NCI-H524 (cell line): ENCODE measurements around the gene RGS6.
A peak's percentile ranks its signal among the peaks of the same experiment; 100 is the strongest.
"Not testable (repeated sequence)": the region's sequence is repeated elsewhere in the genome, so short reads cannot be mapped to it uniquely, and the experiment has no call there.

Experiments
- DNase-seq, 2 experiments: peaks; one replicate each; lab custom pipeline; 2025; lab: John Stamatoyannopoulos, UW

RGS6 gene

DNA sequence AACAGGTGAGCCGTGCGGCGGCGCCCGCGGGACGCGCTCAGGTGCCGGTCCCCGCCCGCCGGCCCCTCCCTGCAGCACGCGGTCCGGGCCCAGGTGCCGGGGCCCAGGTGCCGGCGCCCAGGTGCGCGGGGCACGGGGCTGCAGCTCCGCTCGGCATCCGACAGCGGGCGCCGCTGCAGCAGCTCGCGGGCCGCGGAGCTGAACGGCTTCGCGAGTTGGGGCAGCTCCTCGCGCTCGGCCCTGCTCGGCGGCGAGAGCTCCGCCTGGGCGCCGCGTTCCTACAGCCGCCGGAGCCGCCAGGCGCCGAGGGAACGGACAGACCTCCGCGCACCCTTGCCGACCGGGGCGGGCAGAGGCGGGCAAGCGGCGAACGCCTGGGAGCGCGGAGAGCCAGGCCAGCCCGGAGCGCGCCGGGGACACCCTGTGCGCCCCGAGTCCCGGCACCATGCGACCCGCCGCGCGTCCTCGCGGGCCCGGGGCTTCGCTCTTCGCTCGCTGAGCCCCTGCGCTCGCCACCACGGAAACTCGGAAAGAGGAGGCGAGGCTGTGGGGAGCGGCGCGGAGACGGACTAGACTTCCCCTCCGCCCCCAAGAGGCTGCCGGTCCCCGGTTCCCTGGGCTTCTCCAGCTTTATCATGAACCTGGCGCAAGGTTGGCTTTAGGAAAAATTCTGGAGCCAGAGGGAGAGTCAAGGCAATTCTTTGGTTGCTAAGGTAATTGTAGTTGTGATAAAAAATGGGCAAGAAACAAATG is at the start of gene RGS6:
TSS of gene RGS6 (plus strand) at position 201 of the 753 bp plus-strand sequence.
- DNase-seq: peak in 1 of 2 experiments; percentile 71

DNA sequence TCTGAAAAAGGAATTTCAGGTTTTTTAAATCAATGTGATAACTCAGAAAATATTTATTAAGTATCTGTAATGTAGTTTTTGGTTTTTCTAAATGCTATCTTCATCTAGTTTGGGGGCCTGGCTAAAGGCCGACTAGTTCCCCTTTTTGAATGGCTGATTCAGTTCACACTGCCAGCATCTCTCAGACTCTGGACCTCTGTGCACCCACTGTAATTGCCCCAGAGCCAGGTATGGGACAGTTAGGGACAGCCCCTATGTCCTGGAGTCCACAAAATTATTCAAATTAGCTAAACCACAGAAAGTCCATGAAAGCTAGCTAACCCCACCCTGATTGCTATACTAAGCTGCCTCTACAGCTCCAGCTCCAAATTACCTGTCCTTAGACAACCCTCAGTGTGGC is 49.1 kb upstream of the RGS6 start:
- no peak for DNase-seq

DNA sequence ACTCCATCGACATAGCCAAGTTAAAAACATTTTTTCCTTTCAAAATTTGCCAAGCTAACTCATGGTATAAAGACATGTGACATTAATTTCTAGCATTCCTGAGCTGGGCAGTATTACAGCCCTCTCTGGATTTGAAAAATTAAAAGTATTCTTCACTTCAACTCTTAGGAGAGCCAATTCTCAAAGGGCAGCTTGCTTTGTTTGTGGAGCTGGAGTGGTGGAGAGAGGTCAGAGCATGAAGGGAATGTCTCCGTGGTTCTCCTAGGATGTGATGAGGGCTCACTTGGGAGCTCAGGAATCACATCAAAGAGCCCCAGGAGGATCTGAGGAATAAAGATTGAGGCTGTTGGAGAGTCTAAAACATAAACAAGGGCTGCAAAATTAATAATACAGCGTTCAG is 46.9 kb upstream of the RGS6 start:
- DNase-seq: no peak

DNA sequence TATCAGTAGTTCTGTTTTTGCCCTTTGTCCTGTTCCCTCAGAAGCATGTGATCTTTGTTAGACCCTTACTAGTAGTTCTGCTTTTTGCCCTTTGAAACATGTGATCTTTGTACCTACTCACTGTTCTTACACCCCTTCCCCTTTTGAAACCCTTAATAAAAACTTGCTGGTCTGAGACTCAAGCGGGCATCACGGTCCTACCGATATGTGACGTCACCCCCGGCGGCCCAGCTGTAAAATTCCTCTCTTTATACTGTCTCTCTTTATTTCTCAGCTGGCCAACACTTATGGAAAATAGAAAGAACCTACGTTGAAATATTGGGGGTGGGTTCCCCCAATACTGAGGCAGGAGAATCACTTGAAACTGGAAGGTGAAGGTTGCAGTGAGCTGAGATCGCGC is 44.4 kb upstream of the RGS6 start:
- DNase-seq: not testable (repeated sequence)

DNA sequence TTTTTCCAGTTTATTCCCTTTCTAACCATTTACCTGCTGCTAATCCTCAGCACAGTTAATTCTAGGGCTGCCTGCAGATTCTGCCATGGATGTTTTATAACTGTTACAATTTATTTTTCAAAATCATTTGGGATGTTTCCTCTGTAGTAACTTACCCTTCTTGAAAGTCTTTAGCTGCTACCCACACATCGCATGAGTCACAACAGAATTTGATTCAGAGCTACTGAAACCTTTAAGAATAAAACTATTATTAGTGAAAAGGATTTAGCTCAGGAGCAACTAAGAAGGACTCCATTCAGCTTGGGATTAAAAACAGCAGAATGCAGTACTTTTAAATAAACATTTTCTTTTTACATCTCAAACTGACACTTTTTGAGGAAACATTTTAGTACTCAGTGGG is 41.7 kb upstream of the RGS6 start:
- no peak for DNase-seq

DNA sequence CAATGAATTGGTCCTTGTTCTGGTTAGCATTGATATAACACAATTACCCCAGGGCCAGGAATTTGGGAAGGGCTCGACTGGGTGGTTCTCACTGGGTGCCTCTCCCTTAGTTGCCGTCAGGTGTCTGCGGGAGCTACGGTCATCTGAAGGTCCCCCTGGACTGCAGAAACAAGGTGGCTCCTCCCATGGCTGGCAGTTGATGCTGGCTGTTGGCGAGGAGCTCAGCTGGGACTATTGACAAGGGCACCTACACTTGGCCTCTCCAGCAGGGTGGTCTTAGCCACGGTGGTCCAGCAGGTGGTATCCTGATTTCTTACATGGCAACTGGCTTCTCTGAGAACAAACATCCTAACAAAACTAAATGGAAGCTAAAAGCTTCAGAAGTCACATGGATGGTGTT is 41.0 kb upstream of the RGS6 start:
- no peak for DNase-seq

DNA sequence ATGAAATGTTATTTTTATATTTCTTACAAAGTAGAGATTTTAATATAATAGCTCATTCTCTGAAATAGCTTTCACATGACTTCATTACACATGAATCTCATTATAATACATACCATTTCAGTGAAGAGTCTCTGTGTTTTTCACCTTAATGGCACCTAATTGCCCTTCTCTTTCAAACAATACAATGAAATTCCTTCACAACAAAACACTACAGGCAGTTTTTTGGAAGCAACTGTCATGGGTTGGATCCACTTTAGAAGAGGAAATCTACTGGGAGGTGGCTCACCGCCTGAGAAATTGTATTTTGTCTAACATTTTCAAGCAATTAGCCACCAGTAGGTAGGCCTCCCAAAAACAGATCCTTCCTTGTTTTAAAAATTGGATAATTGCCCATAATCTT is 40.3 kb upstream of the RGS6 start:
- no peak for DNase-seq

DNA sequence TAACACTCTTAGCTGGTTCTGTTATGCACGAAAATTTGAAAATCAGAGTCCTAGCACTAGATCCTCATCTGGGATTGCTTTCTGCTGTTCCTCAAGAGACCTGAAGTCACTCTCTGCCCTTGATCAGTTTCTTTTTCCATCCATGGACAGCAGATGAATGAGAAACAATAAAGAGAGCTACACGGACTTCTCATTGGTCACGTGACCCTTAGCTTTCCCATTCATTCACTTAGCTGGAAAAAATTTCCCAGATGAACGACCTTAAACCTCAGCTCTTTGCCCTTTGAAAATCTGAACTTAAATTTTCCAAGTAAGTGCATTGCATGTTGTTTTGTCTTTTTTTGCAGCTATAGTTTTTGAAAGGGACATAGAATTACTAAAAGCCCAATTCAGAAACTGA is 27.2 kb upstream of the RGS6 start:
- no peak for DNase-seq

DNA sequence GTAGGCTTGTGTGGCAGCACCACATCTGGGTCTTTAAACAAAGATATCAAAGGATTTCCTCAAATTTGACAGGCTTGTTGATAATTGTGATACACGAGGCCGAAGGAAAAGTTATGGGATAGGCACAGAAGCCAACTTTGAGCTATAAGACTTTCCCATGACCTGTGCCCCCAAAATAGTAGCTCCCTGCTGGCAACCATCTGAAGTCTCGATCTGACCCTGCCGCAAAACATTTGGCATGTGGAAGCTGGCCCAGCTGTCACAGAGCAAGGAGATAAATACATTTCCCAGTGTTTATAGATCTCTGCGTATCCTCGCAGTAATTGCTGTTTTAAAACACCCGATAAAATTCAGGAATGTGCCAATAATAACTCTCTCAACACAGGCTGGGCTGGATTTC is 26.4 kb upstream of the RGS6 start:
- no peak for DNase-seq

DNA sequence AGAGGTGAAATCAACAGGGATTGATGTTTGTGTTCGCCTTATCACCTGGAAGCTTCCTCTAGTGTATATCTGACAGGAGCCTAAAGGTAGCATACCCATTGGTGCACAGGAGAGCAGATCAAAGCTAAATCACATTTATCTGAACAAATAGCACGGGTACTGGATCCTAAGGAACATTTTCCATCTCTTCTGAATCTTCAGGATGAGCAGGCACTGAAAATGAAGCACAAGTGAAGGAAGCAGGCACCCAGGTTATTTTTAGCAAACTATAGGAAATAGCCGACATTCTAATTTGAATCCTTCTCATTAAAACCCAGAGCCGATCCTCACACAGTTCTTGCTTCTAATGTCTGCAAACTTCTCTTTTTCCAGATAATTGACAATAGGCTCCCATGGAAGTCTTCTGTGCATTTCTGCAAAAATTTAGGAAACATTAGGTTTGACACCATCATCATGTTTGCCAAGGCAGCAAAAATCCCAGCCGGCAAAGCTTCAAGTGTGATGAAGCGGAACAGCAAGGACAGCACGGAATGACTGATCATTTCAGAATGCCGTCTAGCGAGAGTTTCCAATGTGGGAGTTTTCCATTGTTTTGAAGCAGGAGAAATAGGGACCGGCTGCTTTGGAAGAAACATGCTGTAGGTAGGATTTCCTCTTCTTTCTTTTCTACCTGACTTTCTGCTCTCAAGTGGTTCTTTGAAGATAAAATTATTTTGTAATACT is 24.3 kb upstream of the RGS6 start:
- DNase-seq: no peak

DNA sequence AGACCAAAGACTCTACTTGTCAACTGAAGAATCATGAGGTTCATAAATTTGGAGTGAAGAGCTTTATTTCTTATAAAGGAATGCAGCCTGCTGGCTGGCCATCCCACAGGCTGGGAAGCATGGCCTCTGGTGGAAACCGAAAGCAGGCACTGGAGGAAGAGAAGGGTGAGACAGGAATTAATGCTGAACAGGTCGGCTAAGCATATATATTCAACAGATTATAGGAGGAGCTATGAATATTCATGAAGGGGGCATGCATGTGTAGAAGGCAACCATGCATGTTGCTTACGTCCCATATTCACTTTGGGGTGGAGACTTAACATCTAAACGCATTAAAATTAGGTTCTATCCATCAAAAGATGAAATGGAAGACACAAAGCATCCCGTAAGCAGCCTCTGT is 20.6 kb upstream of the RGS6 start:
- no peak for DNase-seq

DNA sequence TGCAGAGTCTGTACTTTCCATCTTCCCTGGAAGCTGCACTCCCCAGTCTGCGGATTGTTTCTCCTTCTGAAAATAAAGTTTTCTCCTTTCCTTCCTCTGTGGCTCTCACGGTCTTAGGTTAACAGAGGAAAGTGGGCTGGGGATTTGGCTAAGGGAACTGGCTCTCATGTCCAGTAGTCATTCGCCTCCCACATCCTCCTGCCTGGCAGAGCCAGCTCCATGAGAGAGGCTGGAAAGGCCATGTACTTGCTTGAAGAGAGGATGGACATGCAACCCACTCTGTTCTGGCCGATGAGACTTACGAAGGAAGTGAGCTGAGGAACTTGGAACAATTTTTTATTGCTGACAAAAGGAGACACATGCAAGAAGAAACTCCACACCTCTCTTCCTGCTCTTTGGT is 18.9 kb upstream of the RGS6 start:
- no peak for DNase-seq

DNA sequence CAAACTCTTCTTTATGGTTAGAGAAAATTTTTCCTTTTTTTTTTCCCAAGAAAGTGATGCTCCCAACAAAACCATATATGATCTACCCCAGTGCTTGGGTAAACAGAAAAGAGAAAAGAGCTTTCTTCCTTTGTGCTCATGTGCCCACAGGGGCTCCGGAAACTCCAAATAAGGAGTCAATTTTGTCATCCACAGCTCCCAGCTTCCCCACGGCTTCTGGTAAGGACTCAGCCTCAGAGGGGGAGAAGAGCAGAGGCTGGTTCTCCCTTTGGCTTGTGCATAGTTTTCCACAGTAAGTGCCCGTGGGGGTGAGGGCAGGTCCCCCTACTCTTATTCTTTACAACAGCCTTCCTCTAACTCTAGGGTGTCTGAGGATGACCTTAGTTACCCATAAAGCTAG is 13.3 kb upstream of the RGS6 start:
- DNase-seq: no peak

DNA sequence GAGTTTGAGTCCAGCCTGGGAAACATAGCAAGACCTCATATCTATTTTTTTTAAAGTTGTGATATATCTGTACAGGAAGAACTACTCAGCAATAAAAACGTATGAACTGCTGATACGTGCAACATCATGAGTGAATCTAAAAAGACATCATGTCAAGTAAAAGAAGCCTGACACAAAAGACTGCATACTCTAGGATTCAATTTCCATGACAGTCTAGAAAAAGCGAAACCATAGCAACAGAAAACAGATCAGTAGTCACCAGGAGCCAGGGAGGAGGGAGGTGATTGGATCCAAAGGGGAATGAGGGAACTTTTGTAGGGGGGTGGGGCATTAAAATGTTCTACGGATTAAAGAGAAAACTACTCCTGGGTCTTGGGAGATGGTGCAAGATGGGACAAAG is 8.7 kb upstream of the RGS6 start:
- no peak for DNase-seq

DNA sequence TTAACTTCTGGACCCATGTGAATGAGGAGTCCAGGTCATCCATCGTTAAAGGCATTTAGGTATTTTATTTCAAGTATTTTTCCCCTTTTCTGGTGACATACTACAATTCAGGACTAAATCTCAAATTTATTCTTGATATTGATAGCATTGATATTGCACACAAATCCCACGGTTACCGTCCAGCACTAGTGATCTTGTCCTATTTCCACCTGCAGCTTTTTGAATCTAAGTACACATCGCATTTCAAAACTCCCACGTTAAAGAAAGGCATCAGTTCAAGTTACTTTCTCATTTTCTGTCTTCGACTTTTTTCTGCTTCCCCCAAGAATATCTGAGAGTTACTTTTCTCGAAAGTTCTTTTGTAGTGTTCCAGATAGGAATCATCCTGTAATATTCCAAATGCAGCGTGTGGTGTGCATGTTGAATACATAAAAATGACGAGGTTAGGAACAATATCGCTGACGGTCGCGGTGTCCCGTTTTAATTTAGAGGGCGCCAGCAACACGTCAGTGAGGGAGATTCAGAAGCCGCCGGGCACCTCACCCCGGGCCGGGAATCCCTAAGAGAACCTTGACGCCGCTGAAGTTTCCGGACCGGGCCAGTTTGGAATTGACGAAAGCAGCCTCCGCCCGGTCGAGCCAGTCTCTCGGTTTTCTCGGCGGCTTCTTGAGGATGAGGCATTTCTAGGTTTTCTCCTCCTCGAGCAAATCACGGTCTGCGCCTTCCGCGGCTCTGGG is 569 bp upstream of the RGS6 start:
- peak; percentile 31 to 72 for DNase-seq

DNA sequence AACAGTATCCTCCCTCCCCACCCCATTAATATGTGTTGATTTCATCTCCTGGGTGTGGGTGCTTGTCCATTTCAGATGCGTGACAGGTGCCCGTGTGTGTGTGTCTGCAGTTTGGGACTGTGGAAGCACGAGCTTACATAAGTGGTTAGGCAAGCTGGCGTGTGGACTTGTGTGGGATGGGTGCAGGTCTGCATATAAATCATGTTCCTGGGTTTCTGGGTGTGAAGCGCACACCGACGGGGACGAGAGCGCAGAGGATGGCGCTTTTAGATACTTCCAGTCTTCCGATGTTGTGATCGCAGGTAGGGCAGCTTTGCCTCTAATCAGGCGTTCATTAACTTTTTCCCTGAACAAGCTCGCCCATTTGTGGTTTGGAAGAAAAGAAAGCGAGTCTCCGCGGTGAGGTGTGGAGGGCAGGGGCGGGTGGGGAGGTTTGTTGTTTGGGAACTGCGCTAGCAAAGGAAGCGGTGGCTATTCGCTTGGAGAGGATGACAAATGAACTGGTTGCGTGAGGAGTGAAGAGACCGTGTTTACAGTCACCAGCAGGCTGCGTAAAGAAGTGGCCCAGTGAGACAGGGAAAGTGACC is 865 bp downstream of the RGS6 start:
- DNase-seq: peak; percentile 45 to 68

DNA sequence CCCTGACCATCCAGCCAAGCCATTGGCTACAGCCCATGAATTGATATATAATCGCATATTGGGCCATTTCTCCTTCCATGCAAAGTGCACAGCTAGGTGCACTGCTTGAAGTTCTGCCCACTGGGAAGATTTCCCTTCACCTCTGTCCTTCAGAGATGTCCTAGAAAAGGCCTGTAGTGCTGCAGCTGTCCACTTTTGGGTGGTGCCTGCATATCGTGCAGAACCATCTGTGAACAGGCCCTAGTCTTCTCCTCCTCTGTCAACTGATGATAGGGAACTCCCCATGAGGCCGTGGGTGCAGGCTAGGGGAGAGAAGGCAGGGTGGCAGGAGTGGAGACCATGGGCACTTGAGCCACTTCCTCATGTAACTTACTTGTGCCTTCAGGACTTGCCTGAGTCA is 6.0 kb downstream of the RGS6 start:
- DNase-seq: not testable (repeated sequence)

DNA sequence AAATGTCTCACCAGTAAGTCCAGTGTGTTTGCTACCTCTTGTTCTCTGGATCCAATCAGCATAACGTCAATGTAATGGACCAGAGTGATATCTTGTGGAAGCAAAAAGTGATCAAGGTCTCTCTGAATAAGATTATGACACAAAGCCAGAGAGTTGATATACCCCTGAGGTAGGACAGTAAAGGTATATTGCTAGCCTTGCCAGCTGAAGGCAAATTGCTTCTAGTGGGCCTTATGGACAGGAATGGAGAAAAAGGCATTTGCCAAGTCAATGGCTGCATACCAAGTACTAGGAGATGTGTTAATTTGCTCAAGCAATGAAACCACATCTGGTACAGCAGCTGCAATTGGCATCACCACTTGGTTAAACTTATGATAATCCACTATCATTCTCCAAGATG is 7.1 kb downstream of the RGS6 start:
- not testable (repeated sequence) for DNase-seq

DNA sequence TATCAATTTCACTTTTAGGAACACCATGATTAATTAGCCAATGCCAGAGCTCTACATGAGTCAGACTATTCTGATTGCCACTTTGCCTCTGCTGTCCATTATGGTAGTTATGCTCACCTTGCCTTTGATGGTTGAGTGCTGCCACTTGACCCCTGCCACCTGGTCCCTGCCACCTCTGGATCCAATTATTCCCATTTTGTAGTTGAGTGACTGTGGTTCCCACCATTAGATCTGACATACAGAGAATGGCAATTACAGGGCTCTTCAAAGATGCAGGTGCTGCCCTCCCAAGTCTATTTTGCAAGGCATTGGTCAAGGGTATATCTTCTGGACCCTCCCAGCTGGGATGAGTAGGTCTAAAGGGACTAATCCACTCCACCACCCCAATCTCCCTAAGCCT is 8.3 kb downstream of the RGS6 start:
- not testable (repeated sequence) for DNase-seq

DNA sequence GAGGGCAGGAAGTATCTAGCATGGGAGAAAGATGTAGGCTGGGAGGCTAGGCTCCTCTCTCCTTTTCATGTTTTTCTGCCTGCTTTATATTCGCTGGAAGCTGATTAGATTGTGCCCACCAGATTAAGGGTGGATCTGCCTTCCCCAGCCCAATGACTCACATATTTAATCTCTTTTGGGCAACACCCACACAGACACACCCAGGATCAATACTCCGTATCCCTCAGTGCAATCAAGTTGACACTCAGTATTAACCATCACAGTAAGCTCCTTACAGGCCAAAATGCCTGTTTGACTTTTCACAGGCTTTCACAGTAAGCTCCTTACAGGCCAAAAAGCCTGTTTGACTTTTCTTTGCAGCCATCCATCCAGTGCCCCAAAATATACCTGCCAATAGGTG is 9.4 kb downstream of the RGS6 start:
- DNase-seq: not testable (repeated sequence)

DNA sequence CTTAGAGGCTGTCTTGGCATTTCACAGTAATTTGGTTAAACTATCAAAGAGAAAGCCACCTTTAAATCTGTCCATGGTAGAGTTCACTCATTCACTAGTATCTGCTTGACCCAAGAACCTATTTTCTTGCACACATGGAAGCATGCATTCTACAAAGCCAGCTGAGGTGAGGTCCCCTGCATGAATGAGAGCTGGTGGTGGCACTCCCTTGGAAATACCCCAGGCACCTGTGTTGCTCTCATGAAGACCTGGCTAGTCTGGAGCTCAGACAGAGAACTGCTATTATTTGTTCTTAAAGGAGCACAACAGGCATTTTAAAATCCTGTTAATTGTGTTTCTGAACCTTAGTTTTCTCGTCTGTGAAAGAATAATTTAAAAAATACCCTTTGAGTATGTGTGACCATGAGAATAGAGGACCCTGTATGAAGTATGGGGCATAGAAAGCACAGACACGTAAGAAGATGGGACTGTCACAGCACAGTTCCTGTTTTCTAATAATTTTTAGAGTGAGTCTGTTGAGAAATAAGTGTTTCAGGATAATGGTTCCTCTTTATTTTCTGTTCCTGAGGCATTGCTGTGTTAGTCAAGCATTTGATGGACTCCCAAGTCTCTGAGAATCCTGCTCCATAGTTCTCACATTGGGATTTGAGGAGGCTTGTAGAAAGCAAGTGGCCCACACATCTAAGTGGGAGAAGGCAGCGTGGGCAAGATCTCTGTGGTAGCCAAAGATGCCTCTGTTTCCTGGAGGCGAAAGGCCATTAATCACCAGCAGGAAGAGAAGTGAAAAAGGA is 10.9 kb downstream of the RGS6 start:
- no peak for DNase-seq

DNA sequence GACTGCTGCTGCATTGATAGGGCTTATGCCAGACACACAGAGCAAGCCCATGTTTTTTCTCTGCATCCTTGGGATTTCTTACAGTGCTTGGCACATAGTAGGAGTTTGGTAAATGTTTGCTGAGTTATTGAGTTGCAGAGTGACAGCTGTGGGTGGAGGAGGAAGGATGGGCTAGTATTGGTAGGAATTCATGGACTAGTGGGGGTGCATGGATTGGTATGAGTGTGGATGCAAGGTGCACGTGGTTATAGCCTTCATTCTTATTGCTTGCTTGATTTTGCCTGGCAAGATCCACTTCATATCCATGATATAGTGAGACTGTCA is 11.4 kb downstream of the RGS6 start:
- no peak for DNase-seq
